LoVo (cell line): ENCODE results near the gene HNRNPAB.
"Not testable (repeated sequence)": the region's sequence is repeated elsewhere in the genome, so short reads cannot be mapped to it uniquely, and the experiment has no call there.

Source experiments
- DNase-seq: peaks from one replicate; pipeline ENCODE4 v3.0.0-alpha.2; 2016; ENCODE audit warnings: low spot score

Gene HNRNPAB

DNA sequence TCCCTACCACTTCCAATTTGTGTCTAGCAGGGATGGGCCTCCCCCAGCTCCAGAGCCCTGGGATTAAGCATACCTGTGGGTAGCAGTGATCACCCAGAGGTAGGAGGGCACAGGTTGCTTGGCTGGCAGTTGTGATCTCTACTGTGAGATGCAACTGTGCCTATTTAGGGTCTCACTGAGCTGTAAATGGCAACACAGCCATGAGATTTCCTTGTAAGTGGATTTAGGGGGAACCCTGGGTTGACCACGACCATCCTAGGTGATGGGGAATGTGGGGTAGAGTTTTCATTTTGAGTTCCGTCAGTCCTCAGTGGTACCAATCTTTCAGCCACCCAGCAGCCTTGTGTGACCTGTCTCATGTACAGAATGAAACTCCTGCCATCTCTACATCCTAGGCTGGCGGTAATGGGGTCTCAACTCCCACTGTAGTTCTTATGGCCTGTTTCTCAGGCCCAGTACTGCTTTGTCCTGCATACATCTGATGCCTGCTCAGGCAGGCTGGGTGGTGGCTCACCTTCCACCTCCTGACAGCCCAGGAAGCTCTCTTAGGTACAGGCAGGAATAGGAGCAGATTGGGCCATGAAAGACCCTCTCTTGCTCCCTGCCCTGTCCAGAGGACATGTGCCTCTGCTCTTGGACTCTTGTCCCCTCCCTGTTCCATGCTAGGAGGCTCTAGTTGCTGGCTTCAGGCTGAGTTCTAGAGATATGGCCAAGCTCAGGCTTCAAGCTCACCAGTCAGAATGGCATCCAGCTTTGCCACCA lies 8.1 kb downstream of the HNRNPAB start:
- no peak for DNase-seq

DNA sequence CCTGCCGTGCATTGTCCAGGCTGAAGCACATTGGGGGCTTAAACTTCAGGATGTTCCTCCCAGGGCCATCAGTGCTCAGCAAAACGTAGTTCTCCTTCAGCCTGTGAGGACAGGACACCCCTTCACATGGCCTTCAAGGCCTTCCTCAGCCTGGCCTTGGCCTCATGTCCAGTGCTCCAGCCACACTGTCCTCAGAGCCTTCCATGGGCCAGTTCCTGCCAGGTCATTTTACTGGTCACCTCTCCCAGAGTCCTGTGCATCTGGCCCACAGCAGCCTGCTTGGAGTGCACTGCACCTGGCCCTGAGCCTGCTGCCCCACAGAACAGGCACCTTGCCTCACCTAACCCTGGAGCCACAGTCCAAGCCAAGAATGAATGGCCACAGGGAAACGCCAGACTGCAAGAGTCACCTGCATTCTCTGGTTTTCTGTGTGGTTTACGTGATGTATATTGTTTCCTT lies 8.7 kb downstream of the HNRNPAB start:
- no peak for DNase-seq

DNA sequence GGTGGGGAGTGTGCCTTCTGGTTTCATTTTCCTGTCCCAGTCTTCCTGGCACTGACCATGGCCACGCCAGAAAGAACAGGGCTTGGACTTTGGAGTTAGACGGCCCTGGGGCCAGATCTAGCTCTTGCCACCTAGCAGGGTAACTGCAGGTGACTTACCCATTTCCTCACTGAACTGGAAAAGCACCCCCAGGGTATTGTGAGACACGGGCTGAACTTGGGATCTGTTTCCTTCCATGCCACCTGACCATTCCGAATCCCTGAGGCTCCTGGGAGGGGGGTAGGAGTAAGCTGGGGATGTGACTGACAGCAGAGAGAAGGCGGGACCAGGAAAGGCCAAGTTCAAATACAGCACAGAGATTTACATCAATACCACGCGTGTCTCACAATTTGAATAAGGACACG lies 9.4 kb downstream of the HNRNPAB start:
- DNase-seq: no peak

DNA sequence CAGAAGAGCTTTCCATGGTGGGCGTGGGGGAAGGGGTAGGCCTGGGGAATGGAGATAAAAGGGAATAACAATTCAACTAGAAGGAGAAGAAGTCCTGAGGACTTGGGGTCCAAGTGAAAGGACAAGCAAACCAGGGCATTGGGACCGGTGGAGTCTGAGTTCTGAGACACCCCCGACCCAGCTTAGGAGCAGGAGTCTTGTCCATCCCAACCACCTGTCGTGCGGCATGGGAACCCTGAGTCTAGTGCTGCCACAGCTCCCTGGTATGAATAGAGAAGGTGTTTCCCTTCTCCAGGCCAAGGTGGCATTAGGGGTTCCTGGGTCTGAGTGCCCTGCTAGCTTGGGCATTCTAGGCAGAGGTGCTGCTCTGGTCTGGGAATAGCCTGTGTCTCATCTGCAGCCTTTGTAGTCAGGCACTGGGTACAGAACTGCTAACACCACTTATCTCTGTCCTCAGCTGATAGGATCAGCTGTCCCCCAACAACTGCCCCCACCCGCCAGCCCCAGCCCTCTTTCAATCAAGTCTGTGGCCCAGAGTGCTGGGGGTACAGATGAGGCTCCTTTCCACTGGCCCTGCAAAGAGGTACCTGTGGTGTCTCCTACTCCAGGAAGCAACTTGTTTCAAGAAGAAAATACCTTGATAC lies 9.9 kb downstream of the HNRNPAB start:
- no peak for DNase-seq

DNA sequence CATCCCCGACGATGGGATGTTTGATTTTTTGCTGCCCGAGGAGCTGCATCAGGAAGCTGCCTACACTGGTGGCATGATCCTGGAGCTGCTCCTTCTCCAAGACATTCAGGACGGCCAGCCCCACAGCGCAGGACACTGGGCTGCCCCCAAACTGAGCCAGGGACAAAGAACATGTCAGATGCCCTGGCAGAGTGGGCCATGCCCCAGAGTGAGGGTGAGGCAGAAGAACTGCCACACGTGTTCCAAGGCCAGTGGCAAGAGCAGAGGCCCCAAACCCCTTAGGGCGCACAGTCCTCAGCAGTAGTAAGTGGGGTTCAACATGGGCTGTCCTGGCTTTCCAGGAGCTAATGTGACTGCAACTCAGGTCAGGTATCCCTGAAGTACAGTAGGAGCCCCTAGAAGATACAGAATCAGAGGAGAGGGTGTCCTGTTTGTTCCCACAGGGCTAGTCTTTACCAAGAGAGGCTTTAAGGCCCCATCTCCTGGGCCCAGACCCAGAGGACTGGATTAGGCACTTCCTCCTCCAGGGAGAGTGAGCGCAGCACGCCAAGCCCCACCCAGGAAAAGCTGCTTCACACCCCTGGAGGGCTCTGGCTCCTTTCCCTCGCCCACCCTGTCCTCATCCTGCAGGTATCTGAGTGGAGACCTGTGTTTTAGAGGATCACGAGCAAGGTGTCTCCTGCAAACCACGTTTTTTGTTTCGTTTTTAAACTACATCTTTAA lies 11.1 kb downstream of the HNRNPAB start:
- no peak for DNase-seq

DNA sequence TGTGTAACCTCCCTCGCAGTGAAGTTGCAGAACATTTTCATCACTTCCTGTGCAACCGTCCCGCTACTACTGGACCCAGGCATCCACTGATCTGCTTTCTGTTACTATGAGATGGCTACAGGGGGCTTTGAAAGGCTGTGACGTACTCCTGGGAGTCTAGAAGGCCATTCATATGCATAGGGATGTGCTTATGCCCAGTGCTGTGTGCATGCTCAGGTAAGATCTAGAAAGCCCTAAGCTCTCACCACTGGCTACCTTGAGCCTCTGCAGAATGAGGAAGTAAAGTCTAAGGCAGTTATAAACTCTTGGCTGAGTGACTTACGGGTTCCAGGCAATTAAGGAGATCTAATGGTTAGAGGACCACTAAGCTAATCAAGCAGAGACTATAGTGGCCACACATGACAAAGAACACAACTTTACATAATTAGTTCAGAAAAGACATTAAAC lies 11.8 kb downstream of the HNRNPAB start:
- DNase-seq: no peak

DNA sequence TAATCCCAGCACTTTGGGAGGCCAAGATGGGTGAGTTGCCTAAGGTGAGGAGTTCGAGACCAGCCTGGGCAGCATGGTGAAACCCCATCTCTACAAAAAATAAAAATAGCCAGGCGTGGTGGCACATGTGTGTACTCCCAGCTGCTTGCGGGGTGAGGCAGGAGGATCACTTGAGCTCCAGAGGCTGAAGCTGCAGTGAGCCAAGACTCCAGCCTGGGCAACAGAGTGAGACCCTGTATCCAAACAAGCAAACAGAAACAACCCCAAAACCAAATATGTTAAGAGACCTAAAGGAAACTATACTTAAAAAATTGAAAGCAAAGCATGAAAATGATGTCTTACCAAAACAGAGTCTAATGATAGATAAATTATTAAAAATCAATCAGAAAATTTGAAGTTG lies 12.4 kb downstream of the HNRNPAB start:
- DNase-seq: no peak

DNA sequence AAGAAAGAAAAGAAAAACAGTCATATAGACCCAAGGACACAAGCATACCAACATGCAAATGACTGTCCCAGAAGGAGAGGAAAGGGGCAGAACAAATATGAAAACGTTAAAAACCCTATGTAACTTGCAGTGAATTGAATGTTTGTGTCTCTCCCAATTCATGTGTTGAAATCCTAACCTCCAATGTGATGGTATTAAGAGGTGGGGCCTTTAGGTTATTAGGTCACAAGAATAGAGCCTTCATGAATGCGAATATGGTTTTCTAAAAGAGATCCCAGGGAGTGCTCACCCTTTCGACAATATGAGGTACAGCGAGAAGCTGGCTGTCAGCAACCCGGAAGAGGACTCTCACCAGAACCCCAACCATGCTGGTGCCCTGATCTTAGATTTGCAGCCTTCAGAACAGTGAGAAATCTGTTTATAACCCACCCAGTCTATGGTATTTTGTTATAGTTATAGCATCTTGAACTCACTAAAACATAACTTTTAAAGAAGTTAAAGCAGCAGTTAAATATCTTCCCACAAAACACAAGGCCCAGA lies 14.0 kb downstream of the HNRNPAB start:
- no peak for DNase-seq

DNA sequence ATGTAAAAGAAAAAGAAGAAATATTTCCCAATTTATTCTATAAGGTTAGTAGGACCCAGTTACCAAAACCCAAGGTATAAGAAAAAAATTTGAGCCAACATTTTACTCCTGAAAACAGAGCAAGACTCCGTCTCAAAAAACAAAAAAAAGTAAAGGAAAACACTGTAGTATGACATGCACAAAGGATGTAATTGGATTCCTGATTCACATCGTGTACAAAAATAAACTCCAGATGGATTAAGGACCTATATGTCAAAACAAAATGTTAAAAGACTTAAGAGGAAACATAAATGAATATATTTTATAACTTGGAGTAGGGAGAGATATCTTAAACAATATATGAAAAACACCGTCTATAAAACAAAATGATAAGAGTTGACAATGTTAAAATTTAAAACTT lies 14.5 kb downstream of the HNRNPAB start:
- DNase-seq: no peak

DNA sequence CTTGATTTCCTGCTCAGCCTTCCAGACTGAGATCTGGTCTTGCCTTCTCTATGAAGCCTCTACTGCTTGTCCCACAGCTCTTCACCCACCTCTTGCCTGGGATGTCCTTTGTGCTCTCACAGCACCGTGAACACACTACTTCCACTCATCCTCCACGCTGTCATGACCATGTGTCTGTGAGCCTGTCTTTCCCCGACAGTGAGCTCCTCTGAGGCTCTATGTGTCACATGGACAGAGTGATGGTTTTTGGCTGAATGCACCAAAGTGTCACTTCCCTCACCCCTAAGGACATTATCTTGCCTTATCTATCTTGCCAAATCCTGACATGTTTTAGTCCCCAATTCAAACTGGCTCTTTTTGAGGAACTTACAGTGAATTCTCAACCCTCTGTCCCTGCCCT lies 16.9 kb downstream of the HNRNPAB start:
- DNase-seq: no peak

DNA sequence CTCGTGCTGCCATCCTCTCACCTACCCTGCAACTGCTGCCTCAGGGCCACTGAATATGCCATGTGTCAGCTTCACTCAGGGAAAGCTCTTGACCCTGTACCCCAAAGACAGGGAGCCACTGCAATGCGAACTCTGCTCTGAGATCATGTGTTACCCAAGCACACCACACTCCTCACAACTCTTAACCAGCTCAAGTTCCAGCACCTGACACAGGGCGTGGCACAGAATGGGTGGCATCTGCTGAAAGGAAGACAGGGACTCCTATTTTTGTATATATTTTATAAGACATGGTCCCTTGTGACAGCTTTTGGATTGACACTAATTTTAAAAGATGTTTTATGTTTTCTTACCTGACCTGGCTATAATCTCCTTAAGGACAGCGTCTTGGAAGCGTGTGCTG lies 17.5 kb downstream of the HNRNPAB start:
- no peak for DNase-seq

DNA sequence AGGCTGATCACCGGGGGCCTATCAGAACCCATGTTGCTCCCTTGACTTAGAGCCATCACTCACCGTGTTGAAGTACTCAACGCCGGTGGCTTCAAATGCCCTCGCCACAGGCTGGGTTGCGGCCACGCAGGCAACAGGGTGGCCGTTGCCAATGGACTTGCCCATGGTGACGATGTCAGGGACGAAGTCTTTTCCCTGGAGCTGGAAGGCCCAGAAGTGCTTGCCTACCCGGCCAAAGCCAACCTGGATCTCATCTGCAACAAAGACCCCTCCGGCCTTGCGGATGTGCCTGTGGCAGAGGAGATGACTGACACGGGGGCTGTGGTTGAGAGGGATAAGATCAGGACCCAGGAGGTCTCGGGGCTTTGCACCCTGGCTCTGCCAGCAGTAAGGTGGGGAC lies 18.0 kb downstream of the HNRNPAB start:
- no peak for DNase-seq

DNA sequence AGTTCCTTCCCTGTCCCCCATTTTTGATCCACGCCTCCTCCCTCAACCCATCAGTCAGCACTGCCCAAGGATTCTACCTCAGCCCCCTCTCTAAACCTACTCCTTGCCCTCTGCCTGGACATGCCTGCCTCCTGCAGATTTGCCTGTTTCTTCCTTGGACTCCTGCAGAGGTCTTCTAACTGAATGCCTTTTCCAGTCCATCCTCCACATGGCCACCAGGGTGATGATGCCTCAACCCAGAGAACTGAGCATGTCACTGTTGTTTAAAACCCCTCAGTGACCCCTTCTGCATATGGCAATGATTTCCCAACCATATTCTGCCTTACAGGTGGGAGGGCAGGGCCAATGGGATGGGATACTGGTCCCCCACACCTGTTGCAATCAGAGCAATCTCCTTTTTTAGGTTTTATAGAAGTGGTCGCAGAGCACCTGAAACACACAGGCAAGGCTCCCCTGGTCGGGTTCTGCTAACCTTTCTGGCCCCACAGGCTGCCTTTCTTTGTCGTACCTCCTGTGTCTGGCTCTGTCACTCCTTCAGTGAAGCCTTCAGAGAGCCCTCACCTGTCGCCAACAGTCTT lies 19.0 kb downstream of the HNRNPAB start:
- DNase-seq: no peak

DNA sequence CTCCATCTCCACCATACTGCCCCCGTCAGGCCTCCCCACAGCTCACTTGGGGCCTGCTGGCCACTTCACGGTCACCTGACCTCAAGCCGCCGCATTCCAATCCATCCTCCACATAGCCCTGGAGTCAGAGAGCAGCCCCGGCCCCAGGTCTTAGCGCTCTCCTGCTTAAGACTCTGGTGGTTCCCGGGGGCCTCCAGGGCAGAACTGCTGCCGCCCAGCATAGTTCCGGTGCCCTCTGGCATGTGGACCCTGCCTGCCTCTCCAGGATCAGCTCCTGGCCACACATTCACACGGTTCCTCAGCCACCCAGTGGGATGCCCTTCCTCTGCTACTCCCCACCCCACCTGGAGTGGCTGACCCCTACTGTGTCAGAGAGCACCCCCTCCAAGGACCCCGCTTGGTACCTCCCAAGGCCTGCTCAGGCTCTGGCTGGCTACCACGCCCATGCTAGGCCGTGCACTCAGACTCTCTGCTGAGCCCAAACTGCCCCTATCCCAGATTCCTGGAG lies 19.5 kb downstream of the HNRNPAB start:
- no peak for DNase-seq

DNA sequence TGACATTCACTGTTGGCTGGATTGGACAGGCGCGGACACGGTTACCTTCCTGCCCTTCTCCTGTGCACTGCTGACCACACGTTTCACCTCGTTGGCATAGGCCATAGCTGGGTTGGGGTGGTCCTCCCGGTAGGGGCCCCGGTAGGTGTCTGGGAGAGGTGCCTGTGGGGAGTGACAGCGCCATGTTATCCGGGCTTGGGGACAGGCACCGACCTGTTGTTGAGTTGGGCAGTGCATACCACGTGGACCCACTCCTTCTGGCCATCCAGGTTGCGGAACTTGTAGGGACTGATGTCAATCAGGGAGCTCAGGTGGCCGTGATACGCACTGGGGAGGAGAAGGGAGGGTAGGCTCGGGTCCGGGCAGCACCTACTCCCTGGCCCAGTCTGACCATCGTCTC lies 20.1 kb downstream of the HNRNPAB start:
- DNase-seq: no peak

DNA sequence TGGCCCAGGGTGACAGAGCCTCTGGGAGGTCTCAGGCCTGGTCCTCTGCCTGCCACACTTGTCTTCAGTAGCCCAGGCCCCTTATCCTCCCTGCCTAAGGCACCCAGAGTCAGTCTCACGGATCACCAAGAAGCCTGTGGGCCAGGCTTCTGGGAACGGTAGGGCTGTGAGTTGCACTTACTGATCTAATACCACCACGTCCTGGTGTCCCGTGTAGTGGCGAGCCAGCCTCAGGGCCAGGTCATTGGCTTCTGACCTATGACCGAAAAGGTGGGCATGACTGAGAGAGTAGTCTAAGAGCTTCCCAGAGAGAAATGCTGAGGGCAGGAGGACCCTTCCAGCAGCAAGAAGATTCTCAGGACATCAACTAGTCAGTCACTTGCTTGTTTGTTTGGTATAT lies 20.8 kb downstream of the HNRNPAB start:
- DNase-seq: no peak

DNA sequence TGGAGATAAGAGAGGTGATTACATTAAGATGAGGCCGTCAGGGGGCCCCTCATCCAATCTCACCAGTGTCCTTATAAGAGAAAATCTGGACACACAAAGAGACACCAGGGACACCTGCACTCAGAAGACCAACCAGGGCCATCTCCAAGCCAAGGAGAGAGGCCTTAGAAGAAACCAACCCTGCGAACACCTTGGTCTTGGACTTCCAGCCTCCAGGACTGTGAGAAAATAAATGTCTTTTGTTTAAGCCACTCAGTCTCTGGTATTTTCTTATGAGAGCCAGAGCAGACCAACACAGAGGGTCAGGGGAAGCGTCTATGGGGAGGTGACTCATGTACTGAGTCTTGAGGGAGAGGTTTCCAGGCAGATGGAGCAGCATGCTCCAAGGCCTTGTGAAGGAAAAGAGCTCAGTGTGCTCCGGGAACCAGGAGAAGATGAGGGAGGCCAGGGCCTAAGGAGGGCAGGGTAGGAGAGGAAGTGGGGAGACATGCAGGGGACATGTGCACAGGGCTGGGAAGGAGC lies 22.9 kb downstream of the HNRNPAB start:
- no peak for DNase-seq

DNA sequence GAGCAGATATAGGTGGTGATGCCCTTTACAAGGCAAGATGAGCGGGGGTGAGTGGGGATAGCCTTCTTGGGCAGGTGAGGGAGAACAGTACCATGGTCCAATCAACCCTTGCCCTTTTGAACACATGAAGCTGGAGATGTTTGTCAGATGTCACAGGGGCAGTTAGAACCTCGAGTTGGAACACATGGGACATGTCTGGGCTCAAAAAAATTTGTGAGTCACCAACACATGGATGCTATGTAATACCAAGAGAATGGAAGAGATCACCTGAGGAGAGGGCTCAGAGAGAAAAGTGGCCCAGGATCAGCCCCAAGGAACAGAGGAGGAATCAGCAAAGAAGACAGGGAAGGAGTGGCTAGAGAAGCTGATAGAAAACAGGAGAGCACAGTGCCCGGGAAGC lies 23.6 kb downstream of the HNRNPAB start:
- DNase-seq: no peak

DNA sequence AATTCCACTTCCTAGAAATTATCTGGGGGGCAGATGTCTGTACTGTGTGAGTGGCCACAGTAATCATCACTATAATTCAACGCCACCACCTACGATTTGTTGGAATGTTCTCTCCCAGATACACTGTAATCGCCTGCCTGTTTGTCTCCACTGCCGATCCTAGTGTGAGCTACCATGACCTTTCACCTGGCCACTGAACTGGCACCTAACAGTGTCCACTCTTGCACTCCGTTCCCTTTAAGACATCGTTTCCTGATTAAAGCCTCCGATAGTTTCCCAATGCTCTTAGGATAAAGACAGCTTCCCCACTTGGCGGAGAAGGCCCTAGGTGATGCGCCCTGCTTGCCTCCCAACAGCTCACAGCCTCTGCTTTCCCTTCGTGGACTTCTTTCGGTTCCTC lies 24.3 kb downstream of the HNRNPAB start:
- DNase-seq: no peak

DNA sequence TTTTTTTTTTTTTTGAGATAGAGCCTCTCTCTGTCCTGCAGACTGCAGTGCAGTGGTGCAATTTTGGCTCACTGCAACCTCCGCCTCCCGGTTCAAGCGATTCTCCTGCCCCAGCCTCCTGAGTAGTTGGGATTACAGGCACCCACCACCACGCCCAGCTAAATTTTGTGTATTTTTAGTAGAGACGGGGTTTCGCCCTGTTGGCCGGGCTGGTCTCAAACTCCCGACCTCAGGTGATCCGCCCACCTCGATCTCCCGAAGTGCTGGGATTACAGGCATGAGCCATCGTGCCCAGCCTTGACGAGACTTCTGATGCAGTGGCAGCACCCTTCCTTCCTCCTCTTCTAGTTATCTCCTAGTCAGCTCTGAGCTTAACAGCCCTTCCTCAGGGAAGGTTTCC lies 24.8 kb downstream of the HNRNPAB start:
- not testable (repeated sequence) for DNase-seq

DNA sequence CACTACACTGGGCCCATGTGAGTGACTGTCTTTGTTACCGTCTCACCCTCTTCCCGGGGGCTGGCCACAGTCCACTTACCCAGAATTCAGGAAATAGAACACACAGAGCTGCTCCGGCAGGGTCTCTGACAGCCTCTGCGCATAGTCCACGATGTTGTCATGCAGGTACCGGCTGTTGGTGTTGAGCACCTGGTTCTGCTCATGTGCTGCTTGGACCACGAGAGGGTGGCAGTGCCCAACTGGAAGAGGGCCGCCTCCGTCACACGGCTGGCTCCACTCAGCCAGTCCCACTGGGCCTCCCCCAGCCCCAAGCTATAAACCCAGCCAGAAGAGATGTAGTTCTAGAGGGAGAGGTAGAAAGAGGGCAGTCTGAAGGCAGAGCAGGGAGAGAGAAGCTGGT lies 25.5 kb downstream of the HNRNPAB start:
- DNase-seq: no peak
